Keratinocyte (primary cell): Measurements from ENCODE around the gene RETREG2. TPM values are rescaled to one million over a fixed set of nuclear protein-coding genes. Genes with fewer than 3 reads are reported as not detected.

Experiments
- DNase-seq: peaks from one replicate; pipeline ENCODE4 v3.0.0-alpha.2; 2011; ENCODE audit warnings: low read depth, missing footprints, low spot score
- FAIRE-seq: peaks from 2 replicates; lab custom pipeline; 2011; peaks lifted over from hg19 to GRCh38; lab: Jason Lieb, UNC
- H2AFZ ChIP-seq: 2 replicates; pipeline ENCODE4 v1.6.0; 2012; ENCODE audit warnings: low read length, control low read depth, inconsistent platforms; ENCODE audit not compliant: control insufficient read depth
- H3K27ac ChIP-seq: 2 replicates; pipeline ENCODE4 v1.5.1; 2011; ENCODE audit warnings: low read length; ENCODE audit not compliant: control insufficient read depth, insufficient read depth
- H3K27me3 ChIP-seq: 3 replicates; pipeline ENCODE4 v1.6.0; 2011; ENCODE audit warnings: low read length; ENCODE audit not compliant: control insufficient read depth, insufficient read depth; ENCODE audit errors: extremely low read depth
- H3K36me3 ChIP-seq, 2 experiments: 2 replicates in 1 of 2; 3 replicates in 1 of 2; pipeline ENCODE4 v1.5.1; 2011; ENCODE audit warnings: low read length in 2 of 2, mild to moderate bottlenecking in 1 of 2; ENCODE audit not compliant: control insufficient read depth in 2 of 2, insufficient read depth in 2 of 2; ENCODE audit errors: extremely low read depth in 1 of 2
- H3K4me1 ChIP-seq: 3 replicates; pipeline ENCODE4 v1.5.1; 2011; ENCODE audit warnings: low read length; ENCODE audit not compliant: control insufficient read depth, insufficient read depth; ENCODE audit errors: extremely low read depth
- H3K4me2 ChIP-seq: 3 replicates; pipeline ENCODE4 v1.6.0; 2011; ENCODE audit warnings: low read depth, low read length; ENCODE audit not compliant: control insufficient read depth, insufficient read depth; ENCODE audit errors: extremely low read depth
- H3K4me3 ChIP-seq, 3 experiments: fragments of 200-600 bp in 1 of 3; sonication (generic) in 1 of 3; 2 replicates in 2 of 3; 3 replicates in 1 of 3; pipeline ENCODE4 v1.5.1; 2011 to 2016; ENCODE audit warnings: low read length in 3 of 3, mild to moderate bottlenecking in 3 of 3, control low read depth in 2 of 3, inconsistent platforms in 1 of 3, low read depth in 1 of 3, mixed read lengths in 1 of 3, mixed run types in 1 of 3, moderate library complexity in 1 of 3; ENCODE audit not compliant: control insufficient read depth in 2 of 3, insufficient read depth in 2 of 3; ENCODE audit errors: extremely low read depth in 1 of 3
- H3K79me2 ChIP-seq: 2 replicates; pipeline ENCODE4 v1.6.0; 2012; ENCODE audit warnings: low read length; ENCODE audit not compliant: control insufficient read depth, insufficient read depth
- H3K9ac ChIP-seq: 3 replicates; pipeline ENCODE4 v1.6.0; 2011; ENCODE audit warnings: low read length; ENCODE audit not compliant: control insufficient read depth, insufficient read depth; ENCODE audit errors: extremely low read depth
- H3K9me1 ChIP-seq: 3 replicates; pipeline ENCODE4 v1.6.0; 2011; ENCODE audit warnings: low read length; ENCODE audit not compliant: control insufficient read depth, insufficient read depth; ENCODE audit errors: extremely low read depth
- H3K9me3 ChIP-seq: 2 replicates; pipeline ENCODE4 v1.5.1; 2012; ENCODE audit warnings: low read depth, low read length; ENCODE audit not compliant: control insufficient read depth
- H4K20me1 ChIP-seq: 3 replicates; pipeline ENCODE4 v1.6.0; 2011; ENCODE audit warnings: low read length; ENCODE audit not compliant: control insufficient read depth, insufficient read depth; ENCODE audit errors: extremely low read depth
- CTCF ChIP-seq, 3 experiments: IDR thresholded peaks in 1 of 3; conservative IDR thresholded peaks in 1 of 3; optimal IDR thresholded peaks in 1 of 3; 2 replicates in 2 of 3; 3 replicates in 1 of 3; pipeline versions ENCODE3 to v1.5.1; 2011; ENCODE audit warnings: low read length in 3 of 3, mild to moderate bottlenecking in 3 of 3, moderate library complexity in 2 of 3, control low read depth in 1 of 3, inconsistent platforms in 1 of 3; ENCODE audit not compliant: insufficient read depth in 2 of 3; ENCODE audit errors: extremely low read depth in 1 of 3
- EZH2 ChIP-seq: IDR thresholded peaks from one replicate; pipeline ENCODE4 v1.6.1; 2012; ENCODE audit warnings: inconsistent platforms, mild to moderate bottlenecking, low read length, moderate library complexity
- dilution Hi-C: fragments of 300-500 bp; cut with MboI; formaldehyde crosslinking; loops from one replicate; pipeline ENCODE4 v1.7.0; 2020; ENCODE audit warnings: low sequenced_read_pairs; ENCODE audit not compliant: extremely low pct_ligation_motif_present
- polyA plus RNA-seq, 5 experiments: library from polyadenylated mRNA; depleted of rRNA in 3 of 5; stranded (reverse) in 3 of 5; stranded (forward) in 1 of 5; unstranded in 1 of 5; fragments of >200 nt; gene quantifications; 1 replicate in 1 of 5; 2 replicates in 3 of 5; 3 replicates in 1 of 5; pipeline versions ENCODE4 v1.2.1 to v1.2.3, GENCODE V29; 2011 to 2012; ENCODE audit warnings: missing spikeins in 2 of 5, low read depth in 1 of 5, low replicate concordance in 1 of 5

The RETREG2 gene
- polyA plus RNA-seq, 1 donor (not counting 4 experiments of a cell fraction or from before 2014, with no cell fraction given) = 45.8 TPM

DNA sequence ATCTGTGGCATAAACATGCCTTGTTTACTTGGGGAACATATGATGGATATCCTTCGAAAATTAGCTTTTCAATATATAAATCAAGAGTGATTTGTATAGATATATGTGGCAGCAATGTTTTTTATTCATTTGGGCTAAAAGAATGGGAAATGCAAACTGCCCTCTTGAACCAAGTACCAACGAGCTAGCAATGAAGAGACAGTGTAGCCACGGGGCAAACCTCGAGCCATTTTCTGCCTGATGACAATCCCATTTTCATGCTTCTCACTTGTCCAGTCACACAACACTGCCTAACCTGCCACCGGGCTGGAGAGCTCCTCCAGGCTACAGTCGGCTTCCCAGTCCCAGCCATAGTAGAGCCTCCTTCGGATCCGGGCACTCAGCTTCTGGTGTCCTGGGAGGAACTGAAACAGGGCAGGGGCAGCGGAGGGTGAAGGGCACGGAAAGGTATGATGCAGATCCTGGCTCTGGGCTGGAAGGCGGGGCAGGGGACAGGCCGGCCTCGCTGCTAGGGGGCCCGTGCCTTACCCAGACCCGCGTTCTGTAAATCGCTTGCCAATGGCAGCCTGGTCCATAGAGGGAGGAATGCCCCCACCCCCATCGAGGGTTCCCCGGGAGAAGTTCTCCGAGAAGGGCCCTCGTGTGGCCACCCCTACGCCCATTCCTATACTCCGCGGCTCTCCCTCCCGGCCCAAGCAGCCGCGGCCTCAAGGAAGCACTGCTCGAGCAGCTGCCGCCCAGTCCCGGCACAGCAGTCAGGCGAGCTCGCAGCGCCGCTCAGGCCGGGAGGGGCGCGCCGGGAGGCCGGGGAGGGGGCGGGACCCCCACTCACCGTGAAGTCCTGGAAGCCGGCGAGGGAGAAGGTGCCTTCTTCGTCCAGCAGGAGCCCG lies 1.9 kb upstream of the RETREG2 start:
- Histone ChIP-seq H3K27ac (peak overlapping the region; percentile 98), H3K4me2 (peak overlapping the region; percentile 84), H3K9ac (peak overlapping the region; percentile 95), H3K27me3 (no peaks in the 10 kb centered on the region), H4K20me1 (no peaks in the 10 kb centered on the region), H3K36me3 (peaks cover 26 to 33% of the 10 kb centered on the region in 2 experiments), H3K4me1 (peaks cover 20% of the 10 kb centered on the region), H3K4me3 (peak overlapping the region; percentile 81 to 90 (median 85)), H2AFZ (peak overlapping the region; percentile 87), H3K79me2 (peaks cover 21% of the 10 kb centered on the region), H3K9me1 (peaks cover 2% of the 10 kb centered on the region), H3K9me3 (no peaks in the 10 kb centered on the region)
- no peak for TF ChIP-seq CTCF (optimal IDR thresholded peaks at IDR 0.05 in 1 of 3, IDR thresholded peaks at IDR 0.05 in 1 of 3, conservative IDR thresholded peaks at IDR 0.05 in 1 of 3; ENCODE audit: extremely low read depth in 1 of 3, insufficient read depth in 2 of 3, low read length in 3 of 3)
- TF ChIP-seq EZH2 = no peak
- DNase-seq = no peak
- no peak for FAIRE-seq
- dilution Hi-C loops = no loop called here

GRCh38 chr2:219176818-219177551 lies 1.1 kb upstream of the RETREG2 start, which contains the start of gene CNPPD1:
Gene CNPPD1 (minus strand): TSS chr2:219176925. CDS start chr2:219176828, 97 bp downstream.
- H3K4me1 ChIP-seq = peaks cover 20% of the 10 kb centered on the region
- peak within 1 kb of the TSS; percentile 98 for H3K27ac ChIP-seq
- no peaks in the 10 kb centered on the region for H4K20me1 ChIP-seq
- H3K36me3 ChIP-seq = peaks cover 27 to 29% of the 10 kb centered on the region in 2 experiments
- peak; percentile 38 for DNase-seq
- H3K27me3 ChIP-seq = no peaks in the 10 kb centered on the region
- no peak for FAIRE-seq
- H3K4me3 ChIP-seq = peak within 1 kb of the TSS; percentile 81 to 90 (median 85)
- dilution Hi-C loops = no loop called here
- H2AFZ ChIP-seq = peak within 1 kb of the TSS; percentile 94
- peak within 1 kb of the TSS; percentile 95 for H3K9ac ChIP-seq
- H3K79me2 ChIP-seq = peaks cover 21% of the 10 kb centered on the region
- TF ChIP-seq EZH2 (no peak), CTCF (optimal IDR thresholded peaks at IDR 0.05 in 1 of 3, IDR thresholded peaks at IDR 0.05 in 1 of 3, conservative IDR thresholded peaks at IDR 0.05 in 1 of 3; ENCODE audit: extremely low read depth in 1 of 3, insufficient read depth in 2 of 3, low read length in 3 of 3) (no peak)
- H3K4me2 ChIP-seq = peak within 1 kb of the TSS; percentile 84
- H3K9me3 ChIP-seq = no peaks in the 10 kb centered on the region
- peaks cover 2% of the 10 kb centered on the region for H3K9me1 ChIP-seq
